GM18517 (cell line): ENCODE results near the gene MLIP.
"Not testable (repeated sequence)": the region's sequence is repeated elsewhere in the genome, so short reads cannot be mapped to it uniquely, and the experiment has no call there.

Experiments used
- ATAC-seq: cut with Tn5 transposase; IDR thresholded peaks from one replicate; pipeline ENCODE4 v1.9.1; 2021; ENCODE audit warnings: mild to moderate bottlenecking, moderate library complexity; ENCODE audit not compliant: unreplicated experiment

The MLIP gene

GRCh38 chr6:54111341-54112045, at the start of gene MLIP:
Gene MLIP (plus strand): TSS chr6:54111443. CDS start chr6:54111480, 37 bp downstream.
- ATAC-seq = no peak

- no peak for ATAC-seq
Measured at GRCh38 chr6:54063228-54063539, 48.1 kb upstream of the MLIP start.

- no peak for ATAC-seq
Measured at GRCh38 chr6:54068694-54069093, 42.5 kb upstream of the MLIP start.

- ATAC-seq = no peak
Measured at GRCh38 chr6:54070025-54070424, 41.2 kb upstream of the MLIP start.

- ATAC-seq = no peak
Measured at GRCh38 chr6:54071821-54072340, 39.4 kb upstream of the MLIP start.

- ATAC-seq = no peak
Measured at GRCh38 chr6:54072635-54073313, 38.5 kb upstream of the MLIP start.

- no peak for ATAC-seq
Measured at GRCh38 chr6:54073487-54073886, 37.8 kb upstream of the MLIP start.

GRCh38 chr6:54074109-54074508, 37.1 kb upstream of the MLIP start:
- ATAC-seq = no peak

- ATAC-seq = no peak
Measured at GRCh38 chr6:54074578-54075195, 36.6 kb upstream of the MLIP start.

GRCh38 chr6:54076159-54076789, 35.0 kb upstream of the MLIP start:
- no peak for ATAC-seq

- not testable (repeated sequence) for ATAC-seq
Measured at GRCh38 chr6:54081499-54081898, 29.7 kb upstream of the MLIP start.

- ATAC-seq = no peak
Measured at GRCh38 chr6:54083287-54083686, 28.0 kb upstream of the MLIP start.

GRCh38 chr6:54084231-54084630, 27.0 kb upstream of the MLIP start:
- ATAC-seq = no peak

GRCh38 chr6:54085047-54085446, 26.2 kb upstream of the MLIP start:
- no peak for ATAC-seq

- ATAC-seq = no peak
Measured at GRCh38 chr6:54085541-54085940, 25.7 kb upstream of the MLIP start.

GRCh38 chr6:54086439-54086838, 24.8 kb upstream of the MLIP start:
- no peak for ATAC-seq

GRCh38 chr6:54087721-54088120, 23.5 kb upstream of the MLIP start:
- ATAC-seq = no peak

GRCh38 chr6:54093326-54093948, 17.8 kb upstream of the MLIP start:
- no peak for ATAC-seq

- no peak for ATAC-seq
Measured at GRCh38 chr6:54094293-54094692, 16.9 kb upstream of the MLIP start.

- ATAC-seq = no peak
Measured at GRCh38 chr6:54094786-54095185, 16.5 kb upstream of the MLIP start.

- no peak for ATAC-seq
Measured at GRCh38 chr6:54095723-54096122, 15.5 kb upstream of the MLIP start.
